OCI-LY1 (cell line): ENCODE results near the gene CFAP99.

Source experiments
- H2AFZ ChIP-seq: fragments of 200-600 bp; sonication (generic), shearing (Covaris generic); 2 replicates; pipeline ENCODE4 v1.6.0; 2014; ENCODE audit warnings: antibody characterized with exemption, mild to moderate bottlenecking, low read length
- H3F3A ChIP-seq: fragments of 200-600 bp; sonication (generic), shearing (Covaris generic); 2 replicates; pipeline ENCODE4 v1.6.0; 2014; ENCODE audit warnings: mild to moderate bottlenecking, antibody characterized with exemption, low read length, moderate library complexity; ENCODE audit not compliant: insufficient read depth
- H3K27ac ChIP-seq: fragments of 200-600 bp; sonication (generic); 2 replicates; pipeline ENCODE4 v1.5.1; 2014; ENCODE audit warnings: low read length, mixed run types, mild to moderate bottlenecking, low read depth; ENCODE audit not compliant: poor library complexity, severe bottlenecking
- H3K27me3 ChIP-seq: fragments of 200-600 bp; sonication (generic); 2 replicates; pipeline ENCODE4 v1.6.0; 2014; ENCODE audit warnings: antibody characterized with exemption, mild to moderate bottlenecking, low read length, moderate library complexity; ENCODE audit not compliant: insufficient read depth
- H3K36me3 ChIP-seq: fragments of 200-600 bp; sonication (generic); 2 replicates; pipeline ENCODE4 v1.6.1; 2014; ENCODE audit warnings: mild to moderate bottlenecking, antibody characterized with exemption, low read length, moderate library complexity, mixed read lengths; ENCODE audit not compliant: insufficient read depth
- H3K4me1 ChIP-seq: fragments of 200-600 bp; sonication (generic); 2 replicates; pipeline ENCODE4 v1.5.1; 2014; ENCODE audit warnings: mild to moderate bottlenecking, low read length, moderate library complexity; ENCODE audit not compliant: insufficient read depth, severe bottlenecking
- H3K4me2 ChIP-seq: fragments of 200-600 bp; sonication (generic), shearing (Covaris generic); 2 replicates; pipeline ENCODE4 v1.6.1; 2014; ENCODE audit warnings: low read length
- H3K4me3 ChIP-seq: fragments of 200-600 bp; sonication (generic); 2 replicates; pipeline ENCODE4 v1.5.1; 2014; ENCODE audit warnings: low read length, low read depth, mild to moderate bottlenecking, mixed read lengths; ENCODE audit not compliant: poor library complexity, severe bottlenecking
- H3K79me2 ChIP-seq: fragments of 200-600 bp; shearing (Covaris generic); 2 replicates; pipeline ENCODE4 v1.6.1; 2016; ENCODE audit warnings: mixed run types, low read length, mixed read lengths; ENCODE audit not compliant: insufficient read depth
- H3K9ac ChIP-seq: fragments of 200-600 bp; sonication (generic), shearing (Covaris generic); 2 replicates; pipeline ENCODE4 v1.6.1; 2014; ENCODE audit warnings: mild to moderate bottlenecking, low read length, mixed read lengths
- H3K9me2 ChIP-seq: fragments of 200-600 bp; sonication (generic), shearing (Covaris generic); 2 replicates; pipeline ENCODE4 v1.6.1; 2014; ENCODE audit warnings: low read depth, mild to moderate bottlenecking, low read length, mixed read lengths
- H3K9me3 ChIP-seq: fragments of 200-600 bp; shearing (Covaris generic); 2 replicates; pipeline ENCODE4 v1.6.1; 2014; ENCODE audit warnings: low read length, mixed read lengths
- H4K20me1 ChIP-seq: fragments of 200-600 bp; sonication (generic), shearing (Covaris generic); 2 replicates; pipeline ENCODE4 v1.6.0; 2016; ENCODE audit warnings: mild to moderate bottlenecking, low read length; ENCODE audit not compliant: insufficient read depth
- CTCF ChIP-seq: fragments of 200-600 bp; sonication (generic), shearing (Covaris generic); IDR thresholded peaks from 2 replicates; pipeline ENCODE4 v1.5.1; 2017; ENCODE audit warnings: mild to moderate bottlenecking, antibody characterized with exemption, low read length, moderate library complexity, mixed read lengths
- EZH2 ChIP-seq: fragments of 200-600 bp; sonication (generic), shearing (Covaris generic); IDR thresholded peaks from 2 replicates; pipeline ENCODE4 v1.8.0; 2017; ENCODE audit warnings: borderline replicate concordance, mixed run types, mild to moderate bottlenecking, antibody characterized with exemption, low read length, moderate library complexity, mixed read lengths

Gene CFAP99

GRCh38 chr4:2448589-2448988 is 29.8 kb downstream of the CFAP99 start:
- Histone ChIP-seq H3K9me3 (no peaks in the 10 kb centered on the region), H3K27me3 (no peaks in the 10 kb centered on the region), H3K4me2 (no peak overlapping the region), H3F3A (no peaks in the 10 kb centered on the region), H4K20me1 (no peaks in the 10 kb centered on the region), H3K9me2 (no peaks in the 10 kb centered on the region), H2AFZ (no peak overlapping the region), H3K4me1 (no peaks in the 10 kb centered on the region), H3K4me3 (no peak overlapping the region), H3K36me3 (no peaks in the 10 kb centered on the region), H3K9ac (no peak overlapping the region), H3K79me2 (no peaks in the 10 kb centered on the region), H3K27ac (no peak overlapping the region)
- TF ChIP-seq CTCF (no peak), EZH2 (no peak)

- no peak overlapping the region for H3K4me3 ChIP-seq
- no peak for TF ChIP-seq CTCF
- no peak for TF ChIP-seq EZH2
- no peak overlapping the region for H3K4me2 ChIP-seq
- H3K4me1 ChIP-seq, result no peaks in the 10 kb centered on the region
- H2AFZ ChIP-seq, result no peak overlapping the region
- H3K27me3 ChIP-seq, result no peaks in the 10 kb centered on the region
- H3K27ac ChIP-seq, result no peak overlapping the region
- no peaks in the 10 kb centered on the region for H4K20me1 ChIP-seq
- H3K9me3 ChIP-seq, result no peaks in the 10 kb centered on the region
- no peaks in the 10 kb centered on the region for H3K79me2 ChIP-seq
- no peaks in the 10 kb centered on the region for H3K36me3 ChIP-seq
- no peaks in the 10 kb centered on the region for H3F3A ChIP-seq
- no peaks in the 10 kb centered on the region for H3K9me2 ChIP-seq
- H3K9ac ChIP-seq, result no peak overlapping the region
Observed at GRCh38 chr4:2449051-2449450, 30.3 kb downstream of the CFAP99 start.

GRCh38 chr4:2449511-2450392 is 31.0 kb downstream of the CFAP99 start:
- no peak overlapping the region for H3K4me3 ChIP-seq
- no peak for TF ChIP-seq EZH2
- no peak for TF ChIP-seq CTCF
- no peaks in the 10 kb centered on the region for H3K9me3 ChIP-seq
- no peak overlapping the region for H2AFZ ChIP-seq
- no peaks in the 10 kb centered on the region for H3K9me2 ChIP-seq
- no peak overlapping the region for H3K27ac ChIP-seq
- H3K9ac ChIP-seq, result no peak overlapping the region
- no peaks in the 10 kb centered on the region for H3K4me1 ChIP-seq
- no peaks in the 10 kb centered on the region for H3K79me2 ChIP-seq
- no peaks in the 10 kb centered on the region for H3F3A ChIP-seq
- no peaks in the 10 kb centered on the region for H4K20me1 ChIP-seq
- no peaks in the 10 kb centered on the region for H3K27me3 ChIP-seq
- no peak overlapping the region for H3K4me2 ChIP-seq
- no peaks in the 10 kb centered on the region for H3K36me3 ChIP-seq
